Endodermal cell (in vitro differentiated cells): ENCODE data around the gene CXCL11. TPM values are rescaled to one million over a fixed set of nuclear protein-coding genes. Genes with fewer than 3 reads are reported as not detected.

Experiments
- DNase-seq: peaks from one replicate; pipeline ENCODE4 v3.0.0-alpha.2; 2017
- H3K27ac ChIP-seq: 2 replicates; pipeline ENCODE4 v1.5.1; 2013; ENCODE audit warnings: mild to moderate bottlenecking, low read depth, low read length, moderate library complexity
- H3K27me3 ChIP-seq: 2 replicates; pipeline ENCODE4 v1.6.1; 2013; ENCODE audit warnings: mild to moderate bottlenecking, low read length, moderate library complexity; ENCODE audit not compliant: insufficient read depth, control insufficient read depth, poor library complexity, severe bottlenecking
- H3K36me3 ChIP-seq: 2 replicates; pipeline ENCODE4 v1.7.0; 2013; ENCODE audit warnings: mild to moderate bottlenecking, low read length, moderate library complexity; ENCODE audit not compliant: control insufficient read depth, insufficient read depth
- H3K4me1 ChIP-seq: one replicate; pipeline ENCODE4 v1.7.0; 2013; ENCODE audit warnings: low read length; ENCODE audit not compliant: control insufficient read depth, insufficient read depth
- H3K4me3 ChIP-seq: 2 replicates; pipeline ENCODE4 v1.5.1; 2013; ENCODE audit warnings: mild to moderate bottlenecking, low read length, moderate library complexity
- H3K9ac ChIP-seq: 2 replicates; pipeline ENCODE4 v1.6.1; 2013; ENCODE audit warnings: mild to moderate bottlenecking, low read length, moderate library complexity; ENCODE audit not compliant: poor library complexity, severe bottlenecking; ENCODE audit errors: extremely low read depth
- H3K9me3 ChIP-seq: 2 replicates; pipeline ENCODE4 v1.6.1; 2013; ENCODE audit warnings: mild to moderate bottlenecking, low read length, moderate library complexity; ENCODE audit not compliant: control insufficient read depth
- H3K27ac Mint-ChIP-seq: 2 replicates; pipeline ENCODE4 v1.8.0; 2020; ENCODE audit warnings: mixed read lengths
- H3K27me3 Mint-ChIP-seq: 2 replicates; pipeline ENCODE4 v1.8.0; 2021; ENCODE audit warnings: mild to moderate bottlenecking, mixed read lengths; ENCODE audit not compliant: insufficient read depth
- H3K36me3 Mint-ChIP-seq: 2 replicates; pipeline ENCODE4 v1.8.0; 2020; ENCODE audit warnings: low read depth, mixed read lengths
- H3K4me1 Mint-ChIP-seq: 2 replicates; pipeline ENCODE4 v1.8.0; 2020; ENCODE audit warnings: mixed read lengths
- H3K4me3 Mint-ChIP-seq: 2 replicates; pipeline ENCODE4 v1.8.0; 2020; ENCODE audit warnings: mild to moderate bottlenecking, moderate library complexity, mixed read lengths
- H3K9me3 Mint-ChIP-seq: 2 replicates; pipeline ENCODE4 v1.8.0; 2020; ENCODE audit warnings: mild to moderate bottlenecking, mixed read lengths
- WGBS, 2 experiments: methylation state at CpG; one replicate each; pipeline versions ENCODE4 v1.1.5 to v1.1.7; 2013; ENCODE audit warnings: missing lambda C conversion rate in 2 of 2, mixed read lengths in 1 of 2; ENCODE audit not compliant: insufficient coverage in 1 of 2, insufficient read length in 1 of 2; 5-methylcytosine and 5-hydroxymethylcytosine counted together
- total RNA-seq, 2 donors: library from RNA; stranded (reverse); fragmentation: NEBNext Ultra II Directional in 1 of 2; extraction: Animal tissue kit (Norgen Biotek cat#: 25700) in 1 of 2; gene quantifications; 2 replicates in 1 of 2; 3 replicates in 1 of 2; pipeline ENCODE4 v1.2.1, GENCODE V29; 2021
- TF ChIP-seq, protein P1 (sequence below): fragments of 200-600 bp; sonication (generic); conservative IDR thresholded peaks from 2 replicates; pipeline ENCODE4 v1.5.0; 2021; ENCODE audit warnings: antibody characterized with exemption, mild to moderate bottlenecking

CXCL11 gene
- total RNA-seq, 2 donors from 2014 or later: not detected

DNA sequence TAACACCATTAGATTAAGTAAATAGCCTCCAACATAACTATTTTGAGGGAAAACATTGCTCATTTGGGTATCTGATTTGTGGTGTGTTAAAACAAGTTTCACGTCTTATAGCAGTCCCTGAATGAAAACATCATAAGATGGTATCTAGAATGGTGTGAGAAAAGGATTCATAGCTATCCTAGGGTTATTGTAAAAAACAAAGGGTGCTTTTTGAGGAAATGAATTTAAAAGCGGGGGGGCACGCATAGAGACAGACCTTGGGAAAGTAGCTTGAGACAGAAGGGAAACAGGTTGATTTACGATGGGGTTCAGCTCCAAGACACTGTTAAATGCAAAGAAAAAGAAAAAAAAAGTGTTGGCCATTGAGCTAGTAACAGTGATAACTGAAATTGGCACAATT lies 11.8 kb downstream of the CXCL11 start:
- H3K36me3 Mint-ChIP-seq: no peaks in the 10 kb centered on the region
- Histone ChIP-seq H3K27ac (no peak overlapping the region), H3K9ac (no peak overlapping the region), H3K27me3 (no peaks in the 10 kb centered on the region), H3K4me3 (no peak overlapping the region), H3K36me3 (no peaks in the 10 kb centered on the region), H3K9me3 (no peaks in the 10 kb centered on the region), H3K4me1 (no peaks in the 10 kb centered on the region)
- H3K27me3 Mint-ChIP-seq: no peaks in the 10 kb centered on the region
- DNase-seq: no peak
- H3K9me3 Mint-ChIP-seq: no peaks in the 10 kb centered on the region
- H3K27ac Mint-ChIP-seq: no peak overlapping the region
- peaks cover 3% of the 10 kb centered on the region for H3K4me1 Mint-ChIP-seq
- 90 to 100% methylated on average over 4 of the region's 4 CpGs for WGBS, 2 experiments
- TF ChIP-seq, protein P1, sequence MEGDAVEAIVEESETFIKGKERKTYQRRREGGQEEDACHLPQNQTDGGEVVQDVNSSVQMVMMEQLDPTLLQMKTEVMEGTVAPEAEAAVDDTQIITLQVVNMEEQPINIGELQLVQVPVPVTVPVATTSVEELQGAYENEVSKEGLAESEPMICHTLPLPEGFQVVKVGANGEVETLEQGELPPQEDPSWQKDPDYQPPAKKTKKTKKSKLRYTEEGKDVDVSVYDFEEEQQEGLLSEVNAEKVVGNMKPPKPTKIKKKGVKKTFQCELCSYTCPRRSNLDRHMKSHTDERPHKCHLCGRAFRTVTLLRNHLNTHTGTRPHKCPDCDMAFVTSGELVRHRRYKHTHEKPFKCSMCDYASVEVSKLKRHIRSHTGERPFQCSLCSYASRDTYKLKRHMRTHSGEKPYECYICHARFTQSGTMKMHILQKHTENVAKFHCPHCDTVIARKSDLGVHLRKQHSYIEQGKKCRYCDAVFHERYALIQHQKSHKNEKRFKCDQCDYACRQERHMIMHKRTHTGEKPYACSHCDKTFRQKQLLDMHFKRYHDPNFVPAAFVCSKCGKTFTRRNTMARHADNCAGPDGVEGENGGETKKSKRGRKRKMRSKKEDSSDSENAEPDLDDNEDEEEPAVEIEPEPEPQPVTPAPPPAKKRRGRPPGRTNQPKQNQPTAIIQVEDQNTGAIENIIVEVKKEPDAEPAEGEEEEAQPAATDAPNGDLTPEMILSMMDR: no peak
- no peak overlapping the region for H3K4me3 Mint-ChIP-seq

DNA sequence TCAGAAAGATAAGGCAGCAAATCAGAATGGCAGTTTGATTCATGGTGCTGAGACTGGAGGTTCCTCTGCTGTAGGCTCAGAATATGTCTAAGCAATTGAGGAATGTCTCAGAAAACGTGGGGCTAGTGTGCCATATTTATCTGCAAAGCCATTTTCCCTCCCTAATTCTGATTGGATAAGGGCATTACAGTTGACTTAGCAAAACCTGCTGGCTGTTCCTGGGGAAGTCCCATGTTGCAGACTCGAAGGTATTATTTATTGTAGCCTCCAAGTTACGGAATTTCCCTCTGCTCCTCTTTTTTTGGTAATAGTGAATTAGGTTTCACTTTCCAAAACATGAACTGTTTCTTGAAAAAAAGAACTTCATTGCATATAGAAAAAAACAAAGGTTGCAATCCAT lies 12.5 kb downstream of the CXCL11 start, which contains the start of gene CXCL10:
Gene CXCL10 (minus strand): TSS at position 109 of the 400 bp plus-strand sequence. CDS start 66 bp downstream, at position 43.
- Histone ChIP-seq H3K4me3 (no peak within 1 kb of the TSS), H3K9ac (no peak within 1 kb of the TSS), H3K4me1 (no peaks in the 10 kb centered on the region), H3K27me3 (no peaks in the 10 kb centered on the region), H3K36me3 (no peaks in the 10 kb centered on the region), H3K27ac (no peak within 1 kb of the TSS), H3K9me3 (no peaks in the 10 kb centered on the region)
- WGBS, 2 experiments: 56 to 72% methylated on average over 2 to 3 of the region's 3 CpGs
- no peak for DNase-seq
- no peak within 1 kb of the TSS for H3K27ac Mint-ChIP-seq
- TF ChIP-seq, protein P1: no peak
- peaks cover 3% of the 10 kb centered on the region for H3K4me1 Mint-ChIP-seq
- H3K4me3 Mint-ChIP-seq: no peak within 1 kb of the TSS
- no peaks in the 10 kb centered on the region for H3K36me3 Mint-ChIP-seq
- H3K9me3 Mint-ChIP-seq: no peaks in the 10 kb centered on the region
- no peaks in the 10 kb centered on the region for H3K27me3 Mint-ChIP-seq

DNA sequence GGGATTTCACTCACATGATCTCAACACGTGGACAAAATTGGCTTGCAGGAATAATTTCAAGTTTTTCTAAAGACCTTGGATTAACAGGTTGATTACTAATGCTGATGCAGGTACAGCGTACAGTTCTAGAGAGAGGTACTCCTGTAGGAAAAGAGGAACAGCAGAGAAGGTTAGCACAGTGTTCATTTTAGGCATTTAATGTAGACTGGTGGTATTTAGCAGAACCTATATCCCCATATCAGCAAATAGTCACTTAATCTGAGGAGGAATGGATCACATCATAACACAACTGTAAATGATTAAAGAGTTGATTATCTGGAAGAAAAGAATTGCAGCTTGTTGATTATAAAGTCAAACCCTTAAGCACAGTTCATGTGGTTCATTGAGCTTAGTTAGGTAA lies 13.2 kb downstream of the CXCL11 start:
- no peak overlapping the region for H3K4me3 ChIP-seq
- H3K27me3 ChIP-seq: no peaks in the 10 kb centered on the region
- H3K27ac ChIP-seq: no peak overlapping the region
- no peak overlapping the region for H3K9ac ChIP-seq
- Mint-ChIP-seq H3K27ac (no peak overlapping the region), H3K27me3 (no peaks in the 10 kb centered on the region), H3K9me3 (no peaks in the 10 kb centered on the region), H3K4me3 (no peak overlapping the region), H3K4me1 (peaks cover 3% of the 10 kb centered on the region), H3K36me3 (no peaks in the 10 kb centered on the region)
- H3K9me3 ChIP-seq: no peaks in the 10 kb centered on the region
- H3K4me1 ChIP-seq: no peaks in the 10 kb centered on the region
- H3K36me3 ChIP-seq: no peaks in the 10 kb centered on the region
- 90 to 100% methylated on average over 2 of the region's 2 CpGs for WGBS, 2 experiments
- TF ChIP-seq, protein P1: no peak
- no peak for DNase-seq
